ENCODE measurements around the gene SPDYE18.
"Not testable (repeated sequence)": the region's sequence is repeated elsewhere in the genome, so short reads cannot be mapped to it uniquely, and the experiment has no call there.

GRCh38 chr7:77008000-77008399 is 54.4 kb downstream of the SPDYE18 start:
- TF ChIP-seq, protein P1, sequence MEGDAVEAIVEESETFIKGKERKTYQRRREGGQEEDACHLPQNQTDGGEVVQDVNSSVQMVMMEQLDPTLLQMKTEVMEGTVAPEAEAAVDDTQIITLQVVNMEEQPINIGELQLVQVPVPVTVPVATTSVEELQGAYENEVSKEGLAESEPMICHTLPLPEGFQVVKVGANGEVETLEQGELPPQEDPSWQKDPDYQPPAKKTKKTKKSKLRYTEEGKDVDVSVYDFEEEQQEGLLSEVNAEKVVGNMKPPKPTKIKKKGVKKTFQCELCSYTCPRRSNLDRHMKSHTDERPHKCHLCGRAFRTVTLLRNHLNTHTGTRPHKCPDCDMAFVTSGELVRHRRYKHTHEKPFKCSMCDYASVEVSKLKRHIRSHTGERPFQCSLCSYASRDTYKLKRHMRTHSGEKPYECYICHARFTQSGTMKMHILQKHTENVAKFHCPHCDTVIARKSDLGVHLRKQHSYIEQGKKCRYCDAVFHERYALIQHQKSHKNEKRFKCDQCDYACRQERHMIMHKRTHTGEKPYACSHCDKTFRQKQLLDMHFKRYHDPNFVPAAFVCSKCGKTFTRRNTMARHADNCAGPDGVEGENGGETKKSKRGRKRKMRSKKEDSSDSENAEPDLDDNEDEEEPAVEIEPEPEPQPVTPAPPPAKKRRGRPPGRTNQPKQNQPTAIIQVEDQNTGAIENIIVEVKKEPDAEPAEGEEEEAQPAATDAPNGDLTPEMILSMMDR (tag by site-specific recombination; IDR thresholded peaks at IDR 0.05), result not testable (repeated sequence)
- TF ChIP-seq, protein P2, sequence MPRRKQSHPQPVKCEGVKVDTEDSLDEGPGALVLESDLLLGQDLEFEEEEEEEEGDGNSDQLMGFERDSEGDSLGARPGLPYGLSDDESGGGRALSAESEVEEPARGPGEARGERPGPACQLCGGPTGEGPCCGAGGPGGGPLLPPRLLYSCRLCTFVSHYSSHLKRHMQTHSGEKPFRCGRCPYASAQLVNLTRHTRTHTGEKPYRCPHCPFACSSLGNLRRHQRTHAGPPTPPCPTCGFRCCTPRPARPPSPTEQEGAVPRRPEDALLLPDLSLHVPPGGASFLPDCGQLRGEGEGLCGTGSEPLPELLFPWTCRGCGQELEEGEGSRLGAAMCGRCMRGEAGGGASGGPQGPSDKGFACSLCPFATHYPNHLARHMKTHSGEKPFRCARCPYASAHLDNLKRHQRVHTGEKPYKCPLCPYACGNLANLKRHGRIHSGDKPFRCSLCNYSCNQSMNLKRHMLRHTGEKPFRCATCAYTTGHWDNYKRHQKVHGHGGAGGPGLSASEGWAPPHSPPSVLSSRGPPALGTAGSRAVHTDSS (tag by site-specific recombination; IDR thresholded peaks at IDR 0.05), result not testable (repeated sequence)
- not testable (repeated sequence) for TF ChIP-seq ZFP69B (tag by site-specific recombination; IDR thresholded peaks at IDR 0.05); ZSCAN16 (tag by site-specific recombination; IDR thresholded peaks at IDR 0.05); KLF10 (tag by site-specific recombination; IDR thresholded peaks at IDR 0.05); ATF2 (tag by site-specific recombination; IDR thresholded peaks at IDR 0.05; ENCODE audit: low read depth); ZNF544 (tag by site-specific recombination; IDR thresholded peaks at IDR 0.05)
- TF ChIP-seq, protein P3, sequence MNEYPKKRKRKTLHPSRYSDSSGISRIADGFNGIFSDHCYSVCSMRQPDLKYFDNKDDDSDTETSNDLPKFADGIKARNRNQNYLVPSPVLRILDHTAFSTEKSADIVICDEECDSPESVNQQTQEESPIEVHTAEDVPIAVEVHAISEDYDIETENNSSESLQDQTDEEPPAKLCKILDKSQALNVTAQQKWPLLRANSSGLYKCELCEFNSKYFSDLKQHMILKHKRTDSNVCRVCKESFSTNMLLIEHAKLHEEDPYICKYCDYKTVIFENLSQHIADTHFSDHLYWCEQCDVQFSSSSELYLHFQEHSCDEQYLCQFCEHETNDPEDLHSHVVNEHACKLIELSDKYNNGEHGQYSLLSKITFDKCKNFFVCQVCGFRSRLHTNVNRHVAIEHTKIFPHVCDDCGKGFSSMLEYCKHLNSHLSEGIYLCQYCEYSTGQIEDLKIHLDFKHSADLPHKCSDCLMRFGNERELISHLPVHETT (tag by site-specific recombination; IDR thresholded peaks at IDR 0.05), result not testable (repeated sequence)

Data from HEK293 (cell line).